Ectodermal cell (in vitro differentiated cells): ENCODE results near the gene SENP1.

Experiments
- H3K27ac ChIP-seq: 2 replicates; pipeline ENCODE4 v1.7.0; 2013; ENCODE audit warnings: mild to moderate bottlenecking, low read depth, low read length; ENCODE audit not compliant: insufficient read depth, poor library complexity, severe bottlenecking
- H3K27me3 ChIP-seq: 2 replicates; pipeline ENCODE4 v1.7.0; 2013; ENCODE audit warnings: mild to moderate bottlenecking, low read length; ENCODE audit not compliant: insufficient read depth, control insufficient read depth, poor library complexity, severe bottlenecking
- H3K36me3 ChIP-seq: one replicate; pipeline ENCODE4 v1.7.0; 2013; ENCODE audit warnings: low read length; ENCODE audit not compliant: control insufficient read depth, insufficient read depth
- H3K4me1 ChIP-seq: one replicate; pipeline ENCODE4 v1.7.0; 2013; ENCODE audit warnings: low read length; ENCODE audit not compliant: control insufficient read depth, insufficient read depth
- H3K4me3 ChIP-seq: 2 replicates; pipeline ENCODE4 v1.7.0; 2013; ENCODE audit warnings: low read depth, low read length, control low read depth; ENCODE audit not compliant: insufficient read depth
- H3K9me3 ChIP-seq: 2 replicates; pipeline ENCODE4 v1.7.0; 2013; ENCODE audit warnings: mild to moderate bottlenecking, low read length, moderate library complexity; ENCODE audit not compliant: control insufficient read depth
- WGBS, 2 experiments: methylation state at CpG; one replicate each; pipeline ENCODE4 v1.1.7; 2013; ENCODE audit warnings: missing lambda C conversion rate in 2 of 2; 5-methylcytosine and 5-hydroxymethylcytosine counted together

Gene SENP1

GRCh38 chr12:48009471-48009870, 96.4 kb downstream of the SENP1 start:
- H3K4me3 ChIP-seq: no peak overlapping the region
- H3K27me3 ChIP-seq: peaks cover 100% of the 10 kb centered on the region
- no peaks in the 10 kb centered on the region for H3K9me3 ChIP-seq
- 70 to 75% methylated on average over 1 of the region's 1 CpG for WGBS, 2 experiments
- peaks cover 16% of the 10 kb centered on the region for H3K4me1 ChIP-seq
- no peak overlapping the region for H3K27ac ChIP-seq
- H3K36me3 ChIP-seq: no peaks in the 10 kb centered on the region

GRCh38 chr12:48008950-48009349, 96.9 kb downstream of the SENP1 start:
- no peaks in the 10 kb centered on the region for H3K36me3 ChIP-seq
- H3K9me3 ChIP-seq: no peaks in the 10 kb centered on the region
- WGBS, 2 experiments: 57 to 64% methylated on average over 3 of the region's 4 CpGs
- no peak overlapping the region for H3K4me3 ChIP-seq
- H3K27me3 ChIP-seq: peaks cover 100% of the 10 kb centered on the region
- no peak overlapping the region for H3K27ac ChIP-seq
- H3K4me1 ChIP-seq: peaks cover 16% of the 10 kb centered on the region

GRCh38 chr12:48008349-48008748, 97.5 kb downstream of the SENP1 start:
- Histone ChIP-seq H3K27ac (no peak overlapping the region), H3K4me3 (no peak overlapping the region), H3K9me3 (no peaks in the 10 kb centered on the region), H3K27me3 (peaks cover 100% of the 10 kb centered on the region), H3K36me3 (no peaks in the 10 kb centered on the region), H3K4me1 (peaks cover 16% of the 10 kb centered on the region)
- WGBS, 2 experiments: 29 to 34% methylated on average over 2 of the region's 2 CpGs

GRCh38 chr12:48007206-48007605, 98.7 kb downstream of the SENP1 start:
- Histone ChIP-seq H3K9me3 (no peaks in the 10 kb centered on the region), H3K36me3 (no peaks in the 10 kb centered on the region), H3K27ac (no peak overlapping the region), H3K4me3 (no peak overlapping the region), H3K27me3 (peaks cover 100% of the 10 kb centered on the region), H3K4me1 (peaks cover 16% of the 10 kb centered on the region)
- 84 to 93% methylated on average over 4 of the region's 4 CpGs for WGBS, 2 experiments

- no peaks in the 10 kb centered on the region for H3K9me3 ChIP-seq
- peak overlapping the region; percentile 72 for H3K4me3 ChIP-seq
- no peaks in the 10 kb centered on the region for H3K36me3 ChIP-seq
- peaks cover 22% of the 10 kb centered on the region for H3K4me1 ChIP-seq
- no peak overlapping the region for H3K27ac ChIP-seq
- peaks cover 87% of the 10 kb centered on the region for H3K27me3 ChIP-seq
These were observed 100.2 kb downstream of the SENP1 start for GRCh38 chr12:48005750-48006021.

GRCh38 chr12:48005001-48005749, 100.7 kb downstream of the SENP1 start:
- Histone ChIP-seq H3K4me1 (peaks cover 27% of the 10 kb centered on the region), H3K36me3 (no peaks in the 10 kb centered on the region), H3K4me3 (peak overlapping the region; percentile 72), H3K9me3 (no peaks in the 10 kb centered on the region), H3K27me3 (peaks cover 85% of the 10 kb centered on the region), H3K27ac (no peak overlapping the region)
- WGBS, 2 experiments: 3% methylated on average over 30 of the region's 30 CpGs

- Histone ChIP-seq H3K4me3 (peak within 1 kb of the TSS; percentile 72), H3K27ac (peak within 1 kb of the TSS; percentile 62), H3K4me1 (peaks cover 29% of the 10 kb centered on the region), H3K36me3 (no peaks in the 10 kb centered on the region), H3K9me3 (no peaks in the 10 kb centered on the region), H3K27me3 (peaks cover 85% of the 10 kb centered on the region)
- WGBS, 2 experiments: 1% methylated on average over 83 of the region's 83 CpGs
These were observed 101.6 kb downstream of the SENP1 start, which contains the start of gene COL2A1 for GRCh38 chr12:48004053-48004941. Gene COL2A1 (minus strand): TSS chr12:48004476. CDS start chr12:48004321, 155 bp downstream.

- Histone ChIP-seq H3K4me3 (peak overlapping the region; percentile 72), H3K27me3 (peaks cover 83% of the 10 kb centered on the region), H3K4me1 (peaks cover 30% of the 10 kb centered on the region), H3K9me3 (no peaks in the 10 kb centered on the region), H3K27ac (peak overlapping the region; percentile 62), H3K36me3 (no peaks in the 10 kb centered on the region)
- 6% methylated on average over 38 of the region's 38 CpGs for WGBS, 2 experiments
These were observed 102.4 kb downstream of the SENP1 start for GRCh38 chr12:48003226-48004052.

GRCh38 chr12:48002773-48003218, 103.1 kb downstream of the SENP1 start:
- Histone ChIP-seq H3K4me3 (peak overlapping the region; percentile 72), H3K36me3 (peaks cover under 1% of the 10 kb centered on the region), H3K9me3 (no peaks in the 10 kb centered on the region), H3K27ac (peak overlapping the region; percentile 78), H3K27me3 (peaks cover 76% of the 10 kb centered on the region), H3K4me1 (peaks cover 32% of the 10 kb centered on the region)
- WGBS, 2 experiments: 2 to 3% methylated on average over 26 of the region's 26 CpGs

- H3K36me3 ChIP-seq: peaks cover 5% of the 10 kb centered on the region
- WGBS, 2 experiments: 1 to 2% methylated on average over 13 of the region's 13 CpGs
- H3K9me3 ChIP-seq: no peaks in the 10 kb centered on the region
- peaks cover 32% of the 10 kb centered on the region for H3K4me1 ChIP-seq
- H3K4me3 ChIP-seq: peak overlapping the region; percentile 72
- peak overlapping the region; percentile 78 for H3K27ac ChIP-seq
- peaks cover 73% of the 10 kb centered on the region for H3K27me3 ChIP-seq
These were observed 103.5 kb downstream of the SENP1 start for GRCh38 chr12:48002414-48002730.
